ENCODE measurements around the gene LZTR1.

- no peak for TF ChIP-seq CTCF (IDR thresholded peaks at IDR 0.05; ENCODE audit: poor library complexity)
- no peak for TF ChIP-seq EZH2 (IDR thresholded peaks at IDR 0.05; ENCODE audit: borderline replicate concordance)
Observed at GRCh38 chr22:20944042-20944441, 38.1 kb upstream of the LZTR1 start.

Measured in hepatocyte (in vitro differentiated cells).